ENCODE measurements around the gene HNRNPH1. TPM values are rescaled to one million over a fixed set of nuclear protein-coding genes. Genes with fewer than 3 reads are reported as not detected.

The HNRNPH1 gene
- total RNA-seq, 4 donors from 2014 or later: 410 to 898 (median 679) TPM

GRCh38 chr5:179577286-179577960 is 46.0 kb downstream of the HNRNPH1 start:
- TF ChIP-seq CTCF (IDR thresholded peaks at IDR 0.05): no peak
- no peak for DNase-seq (ENCODE audit: low spot score)
- ATAC-seq (ENCODE audit: low FRiP score): no peak

- DNase-seq (ENCODE audit: low spot score): no peak
- ATAC-seq (ENCODE audit: low FRiP score): no peak
- no peak for TF ChIP-seq CTCF (IDR thresholded peaks at IDR 0.05)
Measured at GRCh38 chr5:179572386-179572785, 51.1 kb downstream of the HNRNPH1 start.

GRCh38 chr5:179568721-179569120 is 54.8 kb downstream of the HNRNPH1 start:
- TF ChIP-seq CTCF (IDR thresholded peaks at IDR 0.05): no peak
- ATAC-seq (ENCODE audit: low FRiP score) (no peak), DNase-seq (ENCODE audit: low spot score) (no peak)

GRCh38 chr5:179564526-179564925 is 58.9 kb downstream of the HNRNPH1 start:
- no peak for TF ChIP-seq CTCF (IDR thresholded peaks at IDR 0.05)
- ATAC-seq (ENCODE audit: low FRiP score): no peak
- no peak for DNase-seq (ENCODE audit: low spot score)

Small RNA genes lying within 50 kb of the gene (small RNA-seq; reads per million reads assigned to genes)
- not detected for gene RF00017

Other genes with a start within 250 kb of the HNRNPH1 start
- gene RUFY1, start 73.1 kb downstream of the HNRNPH1 start, total RNA-seq: 10 to 100 TPM; 39.7 to 62.2 (median 47.9) TPM
- gene CBY3, start 57.4 kb upstream of the HNRNPH1 start, total RNA-seq: not detected
- 100 to 1,000 TPM; 269 to 487 (median 358) TPM for gene CANX, start 75.3 kb upstream of the HNRNPH1 start, total RNA-seq
- gene MAML1, start 109.2 kb upstream of the HNRNPH1 start, total RNA-seq: 10 to 100 TPM; 12.6 to 28.1 (median 21.1) TPM
- 10 to 100 TPM in 2 of 4 donors, 1 to 10 TPM in 2; 7.1 to 15.1 (median 12.0) TPM for gene LTC4S, start 170.3 kb upstream of the HNRNPH1 start, total RNA-seq
- gene MGAT4B, start 183.2 kb upstream of the HNRNPH1 start, total RNA-seq: 10 to 100 TPM; 67.6 to 90.1 (median 73.9) TPM
- 100 to 1,000 TPM; 400 to 762 (median 566) TPM for gene SQSTM1, start 197.2 kb upstream of the HNRNPH1 start, total RNA-seq
- 10 to 100 TPM; 15.3 to 26.8 (median 17.7) TPM for gene MRNIP, start 235.1 kb upstream of the HNRNPH1 start, total RNA-seq

Measured in omental fat pad (tissue), 4 donors.